Esophagus muscularis mucosa (tissue), 4 donors: ENCODE results near the gene OR1N2. TPM values are rescaled to one million over a fixed set of nuclear protein-coding genes. Genes with fewer than 3 reads are reported as not detected.
"Not testable (repeated sequence)": the region's sequence is repeated elsewhere in the genome, so short reads cannot be mapped to it uniquely, and the experiment has no call there.

Source experiments
- DNase-seq: peaks from one replicate; pipeline ENCODE4 v3.0.0-alpha.2; 2017; ENCODE audit errors: extremely low spot score
- H3K27ac ChIP-seq, 4 donors: fragments of 200-600 bp; sonication (generic); replicated peaks in 1 of 4; 1 replicate in 3 of 4; 2 replicates in 1 of 4; pipeline ENCODE4 v1.5.1; 2016 to 2019; ENCODE audit warnings: mild to moderate bottlenecking in 1 of 4
- H3K27me3 ChIP-seq, 4 donors: fragments of 200-600 bp; sonication (generic); one replicate each; pipeline versions ENCODE4 v1.5.1 to v1.6.0; 2016 to 2019
- H3K36me3 ChIP-seq, 4 donors: fragments of 200-600 bp; sonication (generic); one replicate each; pipeline ENCODE4 v1.5.1; 2016 to 2019
- H3K4me1 ChIP-seq, 4 donors: fragments of 200-600 bp; sonication (generic); one replicate each; pipeline ENCODE4 v1.5.1; 2016 to 2019
- H3K4me3 ChIP-seq, 4 donors: fragments of 200-600 bp; sonication (generic); 1 replicate in 2 of 4; 2 replicates in 2 of 4; pipeline ENCODE4 v1.5.1; 2016 to 2019; ENCODE audit warnings: mild to moderate bottlenecking in 4 of 4, moderate library complexity in 1 of 4
- H3K9me3 ChIP-seq, 4 donors: fragments of 200-600 bp; sonication (generic); 1 replicate in 3 of 4; 2 replicates in 1 of 4; pipeline ENCODE4 v1.5.1; 2016 to 2019
- EP300 ChIP-seq: sonication (generic); formaldehyde crosslinking; IDR thresholded peaks from one replicate; pipeline ENCODE4 v1.6.1; 2017; ENCODE audit warnings: antibody characterized with exemption
- POLR2A ChIP-seq: fragments of 450-650 bp; IDR thresholded peaks from one replicate; pipeline ENCODE4 v1.6.1; 2017; ENCODE audit warnings: antibody characterized with exemption, moderate library complexity, mild to moderate bottlenecking, low read depth
- POLR2AphosphoS5 ChIP-seq, 2 donors: sonication (generic); formaldehyde crosslinking; IDR thresholded peaks; one replicate each; pipeline ENCODE4 v1.6.1; 2017; ENCODE audit warnings: antibody characterized with exemption in 2 of 2
- WGBS: methylation state at CpG from one replicate; pipeline ENCODE4 v1.1.5; 2018; 5-methylcytosine and 5-hydroxymethylcytosine counted together
- intact Hi-C: fragments of 100-400 bp; cut with DNase I; formaldehyde crosslinking; loops from one replicate; pipeline ENCODE4 v1.15.1; 2023
- total RNA-seq, 4 donors: library from RNA; depleted of rRNA; stranded (reverse); fragments of >200 nt; gene quantifications; one replicate each; pipeline versions ENCODE4 v1.1.0 to v1.2.1, GENCODE V29; 2016
- TF ChIP-seq, protein P1 (sequence below), 3 experiments: fragments of 200-600 bp in 2 of 3; fragments of 450-650 bp in 1 of 3; sonication (generic) in 2 of 3; IDR thresholded peaks; one replicate each; pipeline ENCODE4 v1.5.1; 2017 to 2019; ENCODE audit warnings: antibody characterized with exemption in 3 of 3, mild to moderate bottlenecking in 2 of 3, moderate library complexity in 1 of 3

Gene OR1N2
- total RNA-seq, 4 donors from 2014 or later = not detected

DNA sequence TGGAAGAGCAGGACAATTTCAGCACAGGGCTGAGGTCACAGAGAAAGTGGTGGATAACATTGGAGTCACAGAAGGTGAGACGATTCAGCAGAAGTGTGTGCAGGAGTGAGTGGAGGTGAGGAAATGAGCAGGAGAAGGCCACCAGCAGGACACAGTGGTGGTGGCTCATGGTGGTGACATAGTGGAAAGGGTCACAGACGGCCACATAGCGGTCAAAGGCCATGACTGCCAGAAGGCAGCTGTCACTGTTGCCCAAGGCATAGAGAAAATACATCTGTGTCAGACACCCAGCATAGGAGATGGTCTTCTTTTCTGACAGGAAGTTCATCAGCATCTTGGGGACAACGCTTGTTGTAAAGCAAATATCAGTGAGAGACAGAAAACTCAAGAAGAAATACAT is 15.0 kb downstream of the OR1N2 start:
- intact Hi-C loops = no loop called here
- 85% methylated on average over 4 of the region's 4 CpGs for WGBS
- Histone ChIP-seq H3K4me3 (no peak overlapping the region), H3K27ac (no peak overlapping the region), H3K27me3 (no peaks in the 10 kb centered on the region), H3K4me1 (no peaks in the 10 kb centered on the region), H3K36me3 (no peaks in the 10 kb centered on the region), H3K9me3 (peaks cover 0 to 12% (median 4%) of the 10 kb centered on the region in 4 donors)
- TF ChIP-seq POLR2A (no peak), POLR2AphosphoS5 (IDR thresholded peaks at IDR 0.05) (no peak), EP300 (no peak)
- TF ChIP-seq, protein P1, sequence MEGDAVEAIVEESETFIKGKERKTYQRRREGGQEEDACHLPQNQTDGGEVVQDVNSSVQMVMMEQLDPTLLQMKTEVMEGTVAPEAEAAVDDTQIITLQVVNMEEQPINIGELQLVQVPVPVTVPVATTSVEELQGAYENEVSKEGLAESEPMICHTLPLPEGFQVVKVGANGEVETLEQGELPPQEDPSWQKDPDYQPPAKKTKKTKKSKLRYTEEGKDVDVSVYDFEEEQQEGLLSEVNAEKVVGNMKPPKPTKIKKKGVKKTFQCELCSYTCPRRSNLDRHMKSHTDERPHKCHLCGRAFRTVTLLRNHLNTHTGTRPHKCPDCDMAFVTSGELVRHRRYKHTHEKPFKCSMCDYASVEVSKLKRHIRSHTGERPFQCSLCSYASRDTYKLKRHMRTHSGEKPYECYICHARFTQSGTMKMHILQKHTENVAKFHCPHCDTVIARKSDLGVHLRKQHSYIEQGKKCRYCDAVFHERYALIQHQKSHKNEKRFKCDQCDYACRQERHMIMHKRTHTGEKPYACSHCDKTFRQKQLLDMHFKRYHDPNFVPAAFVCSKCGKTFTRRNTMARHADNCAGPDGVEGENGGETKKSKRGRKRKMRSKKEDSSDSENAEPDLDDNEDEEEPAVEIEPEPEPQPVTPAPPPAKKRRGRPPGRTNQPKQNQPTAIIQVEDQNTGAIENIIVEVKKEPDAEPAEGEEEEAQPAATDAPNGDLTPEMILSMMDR (IDR thresholded peaks at IDR 0.05) = no peak
- DNase-seq = no peak

DNA sequence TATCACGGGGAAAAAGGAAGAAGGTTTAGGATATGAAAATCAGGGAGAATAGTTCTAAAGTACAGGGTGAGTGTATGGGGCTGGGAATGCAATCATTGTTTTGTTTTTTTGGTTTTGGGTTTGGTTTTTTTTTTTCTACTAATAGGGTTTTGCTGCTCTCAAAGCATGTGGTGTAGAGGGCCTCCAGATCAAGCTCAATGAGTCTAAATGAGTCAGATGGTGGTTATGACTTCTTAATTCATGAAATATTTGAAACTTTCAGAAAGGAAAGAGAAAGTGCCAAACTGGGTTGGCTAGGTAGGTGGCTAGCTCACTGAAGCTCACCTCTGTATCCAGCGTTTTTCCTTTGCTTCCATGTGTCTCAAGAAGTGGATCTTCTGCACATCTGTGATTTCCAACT is 19.5 kb downstream of the OR1N2 start:
- Histone ChIP-seq H3K27me3 (no peaks in the 10 kb centered on the region), H3K4me3 (no peak overlapping the region), H3K36me3 (no peaks in the 10 kb centered on the region), H3K27ac (no peak overlapping the region), H3K4me1 (no peaks in the 10 kb centered on the region), H3K9me3 (no peaks in the 10 kb centered on the region)
- TF ChIP-seq EP300 = no peak
- TF ChIP-seq POLR2AphosphoS5 (IDR thresholded peaks at IDR 0.05) = no peak
- TF ChIP-seq, protein P1 (IDR thresholded peaks at IDR 0.05) = no peak
- no peak for TF ChIP-seq POLR2A
- no peak for DNase-seq
- intact Hi-C loops = no loop called here
- WGBS = 74% methylated on average over 2 of the region's 2 CpGs

- Histone ChIP-seq H3K36me3 (no peaks in the 10 kb centered on the region), H3K4me3 (no peak overlapping the region), H3K27ac (no peak overlapping the region), H3K27me3 (no peaks in the 10 kb centered on the region), H3K9me3 (no peaks in the 10 kb centered on the region), H3K4me1 (no peaks in the 10 kb centered on the region)
- TF ChIP-seq EP300 (no peak), POLR2AphosphoS5 (IDR thresholded peaks at IDR 0.05) (no peak), POLR2A (no peak)
- TF ChIP-seq, protein P1 (IDR thresholded peaks at IDR 0.05) = no peak
- intact Hi-C loops = no loop called here
- no peak for DNase-seq
- 62% methylated on average over 5 of the region's 5 CpGs for WGBS
Measured at GRCh38 chr9:122579874-122580273, 27.0 kb downstream of the OR1N2 start.

- intact Hi-C loops = no loop called here
- Histone ChIP-seq H3K36me3 (no peaks in the 10 kb centered on the region), H3K27ac (no peak overlapping the region), H3K9me3 (no peaks in the 10 kb centered on the region), H3K4me1 (no peaks in the 10 kb centered on the region), H3K27me3 (no peaks in the 10 kb centered on the region), H3K4me3 (no peak overlapping the region)
- TF ChIP-seq, protein P1 (IDR thresholded peaks at IDR 0.05) = no peak
- TF ChIP-seq POLR2A (no peak), POLR2AphosphoS5 (IDR thresholded peaks at IDR 0.05) (no peak), EP300 (no peak)
- WGBS = 80% methylated on average over 3 of the region's 3 CpGs
- no peak for DNase-seq
Measured at GRCh38 chr9:122580360-122580759, 27.4 kb downstream of the OR1N2 start.

DNA sequence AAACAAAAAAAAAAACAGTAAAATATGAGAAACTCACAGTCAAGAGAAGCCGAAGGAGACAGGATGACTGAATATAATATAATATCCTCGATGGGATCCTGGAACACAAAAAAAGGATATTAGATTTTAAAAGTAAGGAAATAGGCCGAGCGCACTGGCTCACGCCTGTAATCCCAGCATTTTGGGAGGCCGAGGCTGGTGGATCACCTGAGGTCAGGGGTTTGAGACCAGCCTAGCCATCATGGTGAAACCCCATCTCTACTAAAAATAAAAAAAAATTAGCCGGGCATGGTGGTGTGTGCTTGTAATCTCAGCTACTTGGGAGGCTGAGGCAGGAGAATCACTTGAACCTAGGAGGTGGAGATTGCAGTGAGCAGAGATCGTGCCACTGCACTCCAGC is 30.4 kb downstream of the OR1N2 start, which contains the start of gene OR1L8:
Gene OR1L8 (minus strand): TSS at position 101 of the 400 bp plus-strand sequence. CDS start 14,907 bp downstream, outside the sequence.
- H3K4me1 ChIP-seq, H3K27me3 ChIP-seq, H3K4me3 ChIP-seq, H3K27ac ChIP-seq, intact Hi-C loops, H3K9me3 ChIP-seq, DNase-seq, H3K36me3 ChIP-seq: not testable (repeated sequence)
- 80% methylated on average over 8 of the region's 8 CpGs for WGBS

Other genes with a start within 250 kb of the OR1N2 start
- 100 to 1,000 TPM in 1 of 4 donors, 10 to 100 TPM in 3; 72.2 to 119 (median 84.1) TPM for gene PTGS1, start 182.1 kb upstream of the OR1N2 start, total RNA-seq
- gene OR1J1, start 75.2 kb upstream of the OR1N2 start, total RNA-seq = not detected
- not detected for gene OR1J2, start 42.3 kb upstream of the OR1N2 start, total RNA-seq
- not detected for gene OR1J4, start 34.0 kb upstream of the OR1N2 start, total RNA-seq
- gene OR1N1, start 25.8 kb upstream of the OR1N2 start, total RNA-seq = not detected
- not detected for gene OR1L8, start 30.3 kb downstream of the OR1N2 start, total RNA-seq
- not detected for gene OR1Q1, start 61.6 kb downstream of the OR1N2 start, total RNA-seq
- gene OR1B1, start 104.5 kb downstream of the OR1N2 start, total RNA-seq = not detected
- not detected for gene OR1L1, start 108.6 kb downstream of the OR1N2 start, total RNA-seq
- not detected for gene OR1L3, start 122.0 kb downstream of the OR1N2 start, total RNA-seq
- gene OR1L4, start 170.9 kb downstream of the OR1N2 start, total RNA-seq = not detected
- gene OR1L6, start 189.2 kb downstream of the OR1N2 start, total RNA-seq = not detected
- not detected for gene OR5C1, start 235.8 kb downstream of the OR1N2 start, total RNA-seq
- not detected for gene OR1K1, start 247.0 kb downstream of the OR1N2 start, total RNA-seq